GM12873 (cell line): Measurements from ENCODE around the gene CMSS1.

Experiments
- CTCF ChIP-seq: IDR thresholded peaks from 2 replicates; pipeline ENCODE4 v1.5.1; 2012; ENCODE audit warnings: low read depth, mild to moderate bottlenecking, moderate library complexity, low read length, control low read depth; ENCODE audit not compliant: insufficient read depth; ENCODE audit errors: missing control alignments

Gene CMSS1

GRCh38 chr3:100023150-100023549, 205.5 kb downstream of the CMSS1 start:
- no peak for TF ChIP-seq CTCF

- no peak for TF ChIP-seq CTCF
Observed at GRCh38 chr3:100023595-100023994, 205.9 kb downstream of the CMSS1 start.

GRCh38 chr3:100024520-100025303, 207.1 kb downstream of the CMSS1 start:
- no peak for TF ChIP-seq CTCF

- no peak for TF ChIP-seq CTCF
Observed at GRCh38 chr3:100027321-100027720, 209.7 kb downstream of the CMSS1 start.

GRCh38 chr3:100029052-100029451, 211.4 kb downstream of the CMSS1 start:
- no peak for TF ChIP-seq CTCF

- no peak for TF ChIP-seq CTCF
Observed at GRCh38 chr3:100029689-100030088, 212.0 kb downstream of the CMSS1 start.

- TF ChIP-seq CTCF, result no peak
Observed at GRCh38 chr3:100030346-100030745, 212.7 kb downstream of the CMSS1 start.
